NB4 (cell line): ENCODE data around the gene FSD1L.

Experiments used
- DNase-seq: peaks from one replicate; pipeline ENCODE4 v3.0.0; 2010; ENCODE audit warnings: low read depth
- H3K4me3 ChIP-seq: one replicate; pipeline ENCODE4 v1.5.1; 2011; ENCODE audit warnings: mild to moderate bottlenecking, low read depth, low read length, moderate library complexity
- MYC ChIP-seq: IDR thresholded peaks from 2 replicates; pipeline ENCODE4 v1.6.1; 2011; ENCODE audit warnings: low read depth, low read length
- POLR2A ChIP-seq: IDR thresholded peaks from 2 replicates; pipeline ENCODE4 v1.6.1; 2011; ENCODE audit warnings: mild to moderate bottlenecking; ENCODE audit not compliant: insufficient read length; ENCODE audit errors: extremely low read depth
- TF ChIP-seq, protein P1 (sequence below): IDR thresholded peaks from 2 replicates; pipeline ENCODE4 v1.6.1; 2011; ENCODE audit warnings: low read depth, low read length
- TF ChIP-seq, protein P2 (sequence below): IDR thresholded peaks from one replicate; pipeline ENCODE4 v1.5.1; 2012; ENCODE audit warnings: low read depth, low read length

Gene FSD1L

DNA sequence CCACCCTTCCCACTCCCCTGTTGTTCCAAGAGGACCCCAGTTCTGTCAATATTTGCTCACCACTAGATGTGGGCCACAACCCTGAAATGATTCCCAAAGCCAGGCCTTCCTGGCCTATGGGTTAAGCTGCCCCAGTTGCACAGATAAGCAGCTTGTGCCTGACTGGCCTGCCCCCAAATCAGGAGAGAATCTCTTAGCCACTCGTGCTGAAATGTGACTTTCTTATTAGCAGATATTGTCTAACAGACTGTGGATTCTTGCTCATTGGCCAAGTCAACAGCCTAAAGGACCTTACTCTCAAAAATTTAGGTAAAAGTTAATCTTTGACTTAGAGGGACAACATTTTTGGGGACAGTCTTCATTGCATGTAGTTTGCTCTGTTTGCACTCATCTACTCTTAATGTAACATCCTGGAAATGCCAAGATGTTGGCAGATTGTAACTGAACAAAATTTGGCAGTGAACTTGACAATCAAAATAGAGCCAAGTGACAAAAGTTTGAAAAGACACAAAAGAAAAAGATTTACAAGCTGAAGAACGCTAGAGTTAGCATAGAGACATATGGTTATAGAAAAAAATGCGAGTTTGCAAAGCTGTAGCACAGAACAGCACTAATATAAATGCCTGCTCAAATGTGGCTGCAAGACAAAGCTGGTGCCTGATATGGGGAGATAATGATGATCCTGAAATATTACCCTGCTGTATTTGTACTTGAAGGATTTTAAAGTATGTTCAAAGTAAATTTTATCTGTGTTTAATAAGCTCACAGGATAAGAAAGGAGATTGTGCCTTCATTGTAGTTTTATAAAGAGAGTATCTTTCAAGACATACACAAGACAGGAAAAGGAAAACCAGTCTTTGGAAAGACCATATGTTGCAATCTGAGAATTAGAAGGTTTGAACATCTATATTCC lies 29.0 kb upstream of the FSD1L start:
- TF ChIP-seq POLR2A: no peak
- TF ChIP-seq, protein P1, sequence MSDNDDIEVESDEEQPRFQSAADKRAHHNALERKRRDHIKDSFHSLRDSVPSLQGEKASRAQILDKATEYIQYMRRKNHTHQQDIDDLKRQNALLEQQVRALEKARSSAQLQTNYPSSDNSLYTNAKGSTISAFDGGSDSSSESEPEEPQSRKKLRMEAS: no peak
- H3K4me3 ChIP-seq: no peak overlapping the region
- DNase-seq: no peak

- DNase-seq: no peak
- no peak overlapping the region for H3K4me3 ChIP-seq
- TF ChIP-seq, protein P2, sequence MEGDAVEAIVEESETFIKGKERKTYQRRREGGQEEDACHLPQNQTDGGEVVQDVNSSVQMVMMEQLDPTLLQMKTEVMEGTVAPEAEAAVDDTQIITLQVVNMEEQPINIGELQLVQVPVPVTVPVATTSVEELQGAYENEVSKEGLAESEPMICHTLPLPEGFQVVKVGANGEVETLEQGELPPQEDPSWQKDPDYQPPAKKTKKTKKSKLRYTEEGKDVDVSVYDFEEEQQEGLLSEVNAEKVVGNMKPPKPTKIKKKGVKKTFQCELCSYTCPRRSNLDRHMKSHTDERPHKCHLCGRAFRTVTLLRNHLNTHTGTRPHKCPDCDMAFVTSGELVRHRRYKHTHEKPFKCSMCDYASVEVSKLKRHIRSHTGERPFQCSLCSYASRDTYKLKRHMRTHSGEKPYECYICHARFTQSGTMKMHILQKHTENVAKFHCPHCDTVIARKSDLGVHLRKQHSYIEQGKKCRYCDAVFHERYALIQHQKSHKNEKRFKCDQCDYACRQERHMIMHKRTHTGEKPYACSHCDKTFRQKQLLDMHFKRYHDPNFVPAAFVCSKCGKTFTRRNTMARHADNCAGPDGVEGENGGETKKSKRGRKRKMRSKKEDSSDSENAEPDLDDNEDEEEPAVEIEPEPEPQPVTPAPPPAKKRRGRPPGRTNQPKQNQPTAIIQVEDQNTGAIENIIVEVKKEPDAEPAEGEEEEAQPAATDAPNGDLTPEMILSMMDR: no peak
- TF ChIP-seq, protein P1: no peak
- TF ChIP-seq POLR2A (no peak), MYC (no peak)
Measured at GRCh38 chr9:105419816-105420597, 27.8 kb upstream of the FSD1L start.

DNA sequence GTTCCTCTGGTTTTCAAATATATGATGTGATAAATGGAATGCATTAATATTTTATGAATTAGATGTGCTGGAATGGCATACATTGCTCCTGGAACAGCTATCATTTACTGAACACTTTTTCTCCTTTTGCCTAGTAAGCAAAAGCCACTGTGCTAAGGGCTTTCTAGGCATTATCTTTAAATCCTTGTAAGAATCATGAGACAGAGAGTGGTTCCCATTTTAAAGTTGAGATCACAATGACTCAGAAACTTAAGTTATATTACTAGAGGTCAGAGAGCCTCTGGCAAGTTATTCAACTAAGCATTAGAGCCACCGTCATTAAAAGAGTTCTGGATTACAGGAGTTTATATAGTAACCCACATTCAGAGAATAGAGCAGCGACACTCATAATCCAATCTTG lies 26.7 kb upstream of the FSD1L start:
- TF ChIP-seq, protein P2: no peak
- no peak for TF ChIP-seq POLR2A
- TF ChIP-seq MYC: no peak
- TF ChIP-seq, protein P1: no peak
- H3K4me3 ChIP-seq: no peak overlapping the region
- no peak for DNase-seq

GRCh38 chr9:105421864-105422263 lies 26.0 kb upstream of the FSD1L start:
- no peak overlapping the region for H3K4me3 ChIP-seq
- TF ChIP-seq POLR2A (no peak), MYC (no peak)
- TF ChIP-seq, protein P2: no peak
- TF ChIP-seq, protein P1: no peak
- DNase-seq: no peak

DNA sequence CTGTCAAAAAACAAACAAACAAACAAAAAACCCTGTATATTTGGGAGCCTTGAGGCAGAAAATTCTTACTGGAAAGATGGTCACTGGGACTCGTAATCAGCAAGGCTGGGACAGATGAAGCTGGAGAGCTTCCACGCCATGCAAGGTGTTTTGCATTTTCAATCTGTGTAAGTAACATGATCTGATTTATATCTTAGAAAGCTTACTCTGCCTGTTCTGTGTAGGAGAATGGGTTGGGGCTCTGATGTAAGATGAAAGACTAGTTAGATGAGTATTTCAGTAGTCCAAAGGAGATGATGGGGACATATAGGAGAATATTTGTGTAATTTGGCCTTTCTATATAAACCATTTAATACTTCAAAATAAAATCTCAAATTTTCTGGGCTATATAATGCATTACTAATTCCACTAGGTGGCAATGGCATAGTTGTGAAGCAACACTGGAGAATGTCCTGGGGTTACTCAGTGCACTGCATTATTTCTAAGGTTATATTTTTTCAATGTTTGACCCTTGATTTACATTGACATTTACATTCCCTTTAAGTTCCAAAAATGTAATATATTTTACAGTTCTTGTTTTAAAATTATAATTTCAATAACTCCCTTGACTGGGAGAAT lies 21.9 kb upstream of the FSD1L start:
- TF ChIP-seq MYC (no peak), POLR2A (no peak)
- TF ChIP-seq, protein P2: peak; percentile 15
- TF ChIP-seq, protein P1: no peak
- no peak overlapping the region for H3K4me3 ChIP-seq
- peak; percentile 31 for DNase-seq
